ENCODE data around the gene DUSP22.
A peak's percentile ranks its signal among the peaks of the same experiment; 100 is the strongest.
"Not testable (repeated sequence)": the region's sequence is repeated elsewhere in the genome, so short reads cannot be mapped to it uniquely, and the experiment has no call there.

DUSP22 gene

DNA sequence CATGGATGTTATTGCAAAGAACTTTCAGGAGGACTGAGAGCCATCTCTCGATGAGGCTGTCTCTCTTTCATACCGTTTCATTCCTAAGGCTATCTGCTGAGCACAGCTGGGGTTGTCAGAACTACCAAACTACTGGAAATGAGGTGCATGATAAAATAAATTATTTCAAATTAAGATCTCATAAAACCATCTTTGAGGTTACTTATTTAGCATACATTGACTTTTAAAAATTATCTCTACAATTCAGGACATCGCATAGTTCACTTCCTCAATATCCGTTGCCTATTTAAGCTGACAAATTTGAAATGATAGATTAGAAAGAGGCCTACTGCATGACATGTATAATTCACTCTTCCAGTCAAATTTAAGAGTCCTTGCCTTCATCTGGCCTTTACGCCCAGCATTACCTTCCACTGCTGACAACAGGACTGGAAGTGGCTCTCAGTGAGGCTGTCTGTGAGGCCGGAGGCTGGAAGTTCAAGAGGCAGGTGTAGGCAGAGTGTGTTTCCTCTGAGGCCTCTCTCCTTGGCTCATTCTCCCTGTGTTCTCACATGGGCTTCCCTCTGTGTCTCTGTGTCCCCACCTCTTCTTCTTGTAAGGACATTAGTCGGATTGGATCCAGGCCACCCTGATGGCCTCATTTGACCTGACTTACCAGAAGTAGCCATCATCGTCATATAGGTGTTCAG is 12.8 kb upstream of the DUSP22 start:
- no peak for DNase-seq (ENCODE audit: low read depth in 3 of 3, low spot score in 1 of 3)

DNA sequence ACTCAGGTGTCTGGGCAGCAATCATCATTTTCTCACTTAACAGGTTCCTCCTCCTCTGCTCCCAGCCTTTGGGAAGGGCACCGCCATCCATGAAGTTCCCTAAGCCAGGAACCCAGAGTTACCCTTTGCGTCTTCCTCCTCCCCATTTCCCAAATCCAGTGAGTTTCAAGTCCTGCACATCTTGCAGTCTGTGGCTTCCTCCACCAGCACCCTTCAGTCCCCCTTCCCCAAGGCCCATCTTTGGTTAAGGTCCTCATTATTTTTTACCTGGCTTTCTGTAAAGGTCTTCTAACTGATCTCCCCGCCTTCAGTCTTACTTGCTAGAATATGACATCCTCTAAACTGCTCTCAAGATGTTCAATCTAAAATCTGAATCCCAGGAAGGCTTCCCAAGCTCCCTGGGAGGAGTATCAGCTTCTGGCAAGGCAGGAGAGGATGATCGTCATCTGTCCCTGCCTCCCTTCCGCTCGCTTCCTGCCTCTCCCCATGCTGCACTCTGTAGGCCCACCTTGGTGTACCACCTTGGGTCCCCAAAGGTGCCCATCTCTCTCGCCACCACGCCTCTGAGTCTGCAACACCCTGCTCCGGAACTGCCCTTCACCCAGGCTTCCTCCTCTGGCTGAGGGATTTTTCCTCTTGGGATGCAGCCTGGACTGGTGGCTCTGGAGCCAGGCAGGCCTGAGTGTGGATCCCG is 11.4 kb upstream of the DUSP22 start:
- no peak for DNase-seq (ENCODE audit: low read depth in 3 of 3, low spot score in 1 of 3)

DNA sequence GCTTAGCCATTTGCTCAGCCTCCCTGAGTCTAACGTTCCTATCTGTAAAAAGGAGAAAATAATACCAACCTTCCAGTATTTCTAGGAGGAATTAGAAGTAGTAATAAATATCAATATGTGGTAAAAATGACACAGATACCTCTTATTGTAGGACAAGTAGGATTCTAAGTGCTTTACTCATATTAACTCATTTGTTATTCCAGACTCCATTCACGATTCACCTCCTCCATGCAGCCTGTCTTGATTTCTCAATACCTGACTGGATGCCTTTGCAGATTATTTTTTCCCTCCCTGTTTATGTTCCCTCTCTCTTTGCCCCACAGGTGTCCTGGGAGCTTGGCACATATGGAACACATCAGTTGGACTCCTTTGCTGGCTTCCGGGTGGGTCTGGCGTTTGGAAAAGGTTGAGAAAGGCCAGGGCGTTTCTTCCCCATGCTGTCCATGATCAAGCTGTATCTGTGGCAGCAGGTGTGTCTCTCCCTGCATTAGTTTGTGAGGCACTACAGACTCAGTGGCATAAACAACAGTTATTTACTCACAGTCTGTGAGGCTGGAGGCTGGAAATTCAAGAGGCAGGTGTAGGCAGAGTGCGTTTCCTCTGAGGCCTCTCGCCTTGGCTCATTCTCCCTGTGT is 10.7 kb upstream of the DUSP22 start:
- no peak for DNase-seq (ENCODE audit: low read depth in 3 of 3, low spot score in 1 of 3)

DNA sequence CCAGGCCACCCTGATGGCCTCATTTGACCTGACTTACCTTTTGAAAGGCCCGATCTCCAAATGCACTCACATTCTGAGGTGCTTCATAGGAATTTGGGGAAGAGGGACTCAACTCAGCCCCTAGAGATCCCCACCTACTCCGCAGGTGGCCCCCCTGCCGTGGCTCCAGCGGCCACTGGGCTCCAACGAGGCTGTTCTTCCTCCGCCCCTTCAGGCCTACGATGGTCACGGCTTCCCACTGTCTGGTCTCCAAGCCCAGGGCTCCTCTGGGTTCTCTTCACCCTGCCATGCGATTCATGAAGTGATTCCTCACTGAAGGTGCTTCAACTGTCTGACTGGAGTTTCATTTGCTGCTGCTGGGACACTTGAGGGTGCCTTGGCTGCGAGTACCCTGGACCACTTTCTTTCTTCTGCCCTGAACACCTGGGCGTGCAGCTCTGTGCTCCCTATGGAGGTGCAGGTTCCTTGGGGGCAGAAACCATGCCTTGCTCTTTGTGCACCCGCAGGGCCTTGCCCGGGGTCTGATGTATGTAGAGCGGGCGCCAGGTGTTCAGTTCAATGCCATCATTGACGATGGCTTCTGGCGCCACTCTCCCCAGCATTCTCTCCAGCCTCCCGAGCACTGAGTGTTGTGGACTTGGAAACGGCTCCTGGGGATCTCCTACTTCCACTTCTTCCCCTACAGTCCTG is 10.0 kb upstream of the DUSP22 start:
- DNase-seq (ENCODE audit: low read depth in 3 of 3, low spot score in 1 of 3), result no peak

DNA sequence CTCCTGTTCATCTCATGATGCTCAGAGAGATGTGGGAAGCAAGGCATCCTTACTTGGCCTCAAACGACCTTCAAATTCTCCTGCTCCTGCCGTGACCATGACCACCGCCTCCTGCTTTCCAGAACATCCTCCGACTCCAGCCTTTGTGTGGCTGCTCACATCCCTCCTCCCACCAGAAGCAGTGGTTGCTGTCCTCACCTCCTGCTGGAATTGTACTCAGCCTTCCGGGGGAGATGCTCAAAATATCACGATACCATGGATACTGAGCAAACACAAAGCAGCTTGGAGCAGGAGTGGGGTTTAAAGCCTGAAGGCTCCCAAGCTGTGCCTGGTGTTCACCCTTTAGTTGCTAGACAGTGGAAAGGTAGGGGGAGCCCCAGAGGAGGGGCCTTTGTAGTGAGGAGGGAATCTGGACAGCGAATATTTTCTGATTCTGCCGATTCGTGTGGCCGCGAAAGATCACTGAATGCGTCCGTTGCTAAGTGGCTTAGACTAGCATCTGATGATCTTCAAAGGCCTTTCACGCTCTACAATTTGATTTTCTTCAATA is 9.3 kb upstream of the DUSP22 start:
- no peak for DNase-seq (ENCODE audit: low read depth in 3 of 3, low spot score in 1 of 3)

DNA sequence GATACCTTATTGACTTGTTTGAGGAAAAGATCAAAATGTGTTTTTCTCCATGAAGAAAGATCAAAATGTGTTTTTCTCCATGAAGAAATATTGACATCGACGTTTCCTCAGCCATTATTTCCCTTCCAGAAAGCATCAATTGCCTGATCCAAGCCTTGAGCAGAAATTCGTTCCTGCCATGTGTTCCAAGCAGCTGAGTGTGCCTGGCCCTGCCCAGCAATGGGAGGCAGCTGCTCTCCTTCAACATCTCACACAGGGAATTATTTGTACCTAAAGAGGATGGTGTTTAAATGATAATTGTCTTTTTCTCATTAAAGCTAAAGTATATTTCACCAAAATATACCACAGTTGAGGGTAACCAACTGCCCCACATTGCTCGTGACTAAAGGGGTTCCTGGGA is 7.8 kb upstream of the DUSP22 start:
- DNase-seq (ENCODE audit: low read depth in 3 of 3, low spot score in 1 of 3), result no peak

DNA sequence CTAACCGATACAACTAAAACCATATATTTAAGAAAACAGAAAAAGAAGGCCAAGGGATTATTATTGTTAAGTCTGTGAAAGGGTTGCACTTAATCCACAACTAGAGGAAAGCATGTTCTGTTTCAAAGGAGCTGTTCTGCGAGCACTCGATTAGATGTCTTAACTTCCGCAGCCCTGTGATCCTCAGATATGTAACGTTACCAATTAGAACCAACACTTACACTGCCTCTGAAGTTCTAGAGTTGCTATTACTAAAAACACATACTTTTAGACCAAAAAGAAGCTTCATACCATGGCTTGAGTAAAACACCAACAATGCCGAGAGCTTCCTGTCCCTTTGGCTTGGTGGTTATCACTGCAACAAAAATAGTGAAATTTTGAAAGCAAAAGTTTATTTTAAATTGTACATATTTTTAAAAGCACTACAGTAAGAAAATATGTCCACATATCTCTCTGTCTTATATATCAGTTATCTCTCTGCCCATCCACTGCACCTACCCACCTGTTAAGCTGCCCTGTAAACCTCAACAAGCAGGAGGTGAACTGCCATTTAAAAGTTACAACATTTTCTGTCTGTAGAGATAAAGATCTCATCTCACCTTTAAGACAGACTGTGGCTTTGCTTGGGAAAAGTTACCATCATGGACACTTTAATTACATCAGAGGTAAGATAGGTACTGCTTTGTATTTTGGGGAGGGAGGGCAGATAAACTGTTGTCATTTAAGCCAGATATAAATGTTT is 7.1 kb upstream of the DUSP22 start:
- DNase-seq (ENCODE audit: low read depth in 3 of 3, low spot score in 1 of 3), result no peak

DNA sequence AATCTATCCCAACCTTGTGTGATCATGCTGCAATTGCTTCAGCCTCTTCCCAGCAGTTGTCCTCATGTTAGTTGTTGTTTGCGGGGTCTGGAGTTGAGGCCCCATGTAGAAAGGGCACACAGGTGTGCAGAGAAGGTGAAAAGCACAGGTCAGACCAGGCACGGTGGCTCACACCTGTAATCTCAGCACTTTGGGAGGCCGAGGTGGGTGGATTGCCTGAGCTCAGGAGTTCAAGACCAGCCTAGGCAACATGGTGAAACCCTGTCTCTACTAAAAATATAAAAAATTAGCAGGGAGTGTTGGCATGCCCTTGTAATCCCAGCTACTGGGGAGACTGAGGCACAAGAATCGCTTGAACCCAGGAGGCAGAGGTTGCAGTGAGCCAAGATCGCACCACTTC is 6.4 kb upstream of the DUSP22 start:
- DNase-seq (ENCODE audit: low read depth in 3 of 3, low spot score in 1 of 3), result not testable (repeated sequence)

DNA sequence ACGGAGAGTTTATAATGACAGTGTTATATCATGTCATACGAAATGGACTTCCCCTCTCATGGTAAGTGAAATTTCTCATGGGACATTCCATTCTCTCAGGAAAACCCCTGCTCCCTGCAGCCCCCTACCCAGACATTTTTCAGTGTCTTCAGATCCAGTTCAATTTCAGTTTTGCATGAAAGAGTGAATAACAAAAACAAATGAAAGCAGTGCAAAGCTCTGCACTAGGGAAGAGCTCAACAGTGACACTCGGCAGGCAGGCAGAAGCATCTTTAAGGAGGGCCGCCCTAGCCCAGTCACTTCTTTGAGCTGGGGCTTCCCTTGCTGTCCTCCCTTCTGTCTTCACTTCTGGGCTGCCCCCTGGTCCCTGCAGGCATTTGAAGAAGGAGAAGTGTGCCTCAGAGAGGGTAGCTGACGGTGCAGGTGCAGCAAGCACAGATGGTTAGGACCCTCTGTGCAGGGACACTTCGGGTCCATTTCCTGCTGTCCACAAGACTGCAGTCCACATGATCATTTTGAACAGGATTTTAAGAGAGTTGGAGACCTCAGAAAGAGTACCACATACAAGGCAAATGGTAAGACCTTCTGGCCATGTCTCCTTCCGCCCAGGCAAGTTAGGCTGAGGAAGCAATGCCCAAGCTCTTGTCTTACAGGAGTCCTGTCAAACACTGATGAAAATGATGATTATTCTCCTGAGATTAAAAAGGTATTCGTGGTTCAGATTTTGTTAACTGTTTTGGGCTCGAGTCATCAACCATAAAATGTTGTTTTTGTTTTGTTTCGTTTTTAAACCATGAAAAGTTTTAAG is 5.4 kb upstream of the DUSP22 start:
- no peak for DNase-seq (ENCODE audit: low read depth in 3 of 3, low spot score in 1 of 3)

DNA sequence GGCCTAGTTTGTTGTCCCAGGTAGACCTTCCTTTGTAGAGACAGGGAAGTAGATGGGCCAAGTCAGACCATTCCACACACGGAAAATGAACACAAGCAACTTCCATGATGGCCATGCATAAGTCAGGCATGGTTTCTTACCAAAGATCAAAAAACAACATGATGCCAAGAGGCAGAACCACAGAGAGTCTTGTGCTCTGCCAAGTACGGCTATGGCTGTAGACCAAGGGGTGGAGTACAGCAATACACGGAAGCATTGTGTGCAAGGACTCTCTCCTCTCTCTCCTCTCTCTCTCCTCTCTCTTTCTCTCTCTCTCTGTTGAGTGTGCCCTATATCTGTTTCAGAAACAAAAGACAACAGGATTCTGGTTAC is 4.8 kb upstream of the DUSP22 start:
- DNase-seq (ENCODE audit: low read depth in 3 of 3, low spot score in 1 of 3), result no peak

DNA sequence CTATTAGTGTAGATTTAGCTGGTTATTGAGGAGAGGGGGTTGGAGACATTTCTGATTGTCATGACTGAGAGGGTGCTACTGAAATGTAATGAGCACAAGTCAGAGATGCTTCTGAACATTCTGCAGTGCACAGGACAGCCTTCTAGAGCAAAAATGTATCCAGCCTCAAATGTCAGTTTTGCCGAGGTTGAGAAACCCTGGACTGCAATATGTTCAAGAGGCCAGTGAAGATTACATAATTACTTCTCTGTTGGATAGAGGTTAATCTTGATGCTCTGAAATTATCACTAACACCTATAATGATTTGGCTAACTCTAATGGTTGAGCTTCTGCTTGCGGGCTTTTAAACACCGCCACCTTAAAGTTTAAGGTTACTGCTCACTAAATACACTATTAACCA is 3.4 kb upstream of the DUSP22 start:
- DNase-seq (ENCODE audit: low read depth in 3 of 3, low spot score in 1 of 3), result no peak

DNA sequence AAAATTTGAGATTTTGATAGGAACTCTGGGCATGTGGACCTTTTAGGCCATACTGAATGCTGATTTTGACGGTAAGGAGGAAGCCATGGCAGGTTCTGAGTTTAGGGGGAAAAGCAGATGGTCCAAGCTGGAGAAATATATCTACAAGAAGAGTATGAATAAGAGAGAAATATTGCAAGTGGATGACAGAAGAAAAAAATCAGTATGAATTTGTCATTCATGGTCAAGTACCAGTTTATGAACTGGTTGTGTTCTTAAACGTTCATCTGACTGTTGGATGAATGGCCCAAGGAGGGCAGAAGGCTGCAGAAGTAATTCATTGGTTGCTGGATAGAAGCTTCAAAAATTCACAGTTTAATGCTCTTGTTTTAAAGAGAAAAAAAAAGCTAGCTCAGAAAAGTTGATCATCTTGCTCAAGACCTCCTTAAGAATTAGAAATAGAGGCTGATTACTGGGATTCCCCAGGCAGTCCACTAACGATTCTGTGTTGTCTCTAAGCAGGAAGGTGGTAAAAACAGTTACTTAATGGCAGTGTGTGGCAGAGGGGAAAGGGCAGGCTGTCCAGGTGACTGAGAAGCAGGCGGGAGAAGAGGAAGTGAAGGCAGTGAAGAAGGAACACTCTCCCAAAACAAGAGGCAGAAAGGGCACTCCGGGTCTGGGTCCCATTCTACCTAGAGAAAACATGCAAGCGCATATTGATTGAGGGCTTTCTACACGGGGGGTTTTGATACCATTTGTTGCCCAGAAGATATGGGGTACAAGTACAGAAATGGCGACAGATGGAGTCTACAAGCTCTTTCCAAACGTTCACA is 2.0 kb upstream of the DUSP22 start:
- DNase-seq (ENCODE audit: low read depth in 3 of 3, low spot score in 1 of 3), result no peak

DNA sequence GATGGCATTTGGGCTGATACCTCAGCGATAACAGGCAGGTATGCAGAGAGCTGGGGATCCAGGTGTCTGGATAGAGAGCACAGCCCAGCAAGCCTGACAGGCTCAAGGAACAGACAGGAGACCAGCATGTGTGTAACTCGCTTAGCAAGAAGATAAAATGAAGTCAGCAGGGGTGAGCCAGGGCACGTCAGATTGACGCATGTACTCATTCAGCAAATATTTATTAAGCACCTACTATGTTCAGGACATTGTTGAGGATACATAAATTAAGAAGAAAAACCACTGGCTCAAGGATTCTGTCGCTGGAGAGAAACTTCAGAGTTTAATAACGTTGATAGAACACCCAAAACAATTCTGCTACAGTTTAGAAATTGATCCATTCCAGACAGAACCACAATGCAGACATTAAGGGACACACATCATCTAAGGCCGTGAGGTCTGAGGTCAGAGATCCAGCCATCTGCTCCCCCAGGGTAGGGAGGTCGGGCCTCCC is 1.0 kb upstream of the DUSP22 start:
- no peak for DNase-seq (ENCODE audit: low read depth in 3 of 3, low spot score in 1 of 3)

DNA sequence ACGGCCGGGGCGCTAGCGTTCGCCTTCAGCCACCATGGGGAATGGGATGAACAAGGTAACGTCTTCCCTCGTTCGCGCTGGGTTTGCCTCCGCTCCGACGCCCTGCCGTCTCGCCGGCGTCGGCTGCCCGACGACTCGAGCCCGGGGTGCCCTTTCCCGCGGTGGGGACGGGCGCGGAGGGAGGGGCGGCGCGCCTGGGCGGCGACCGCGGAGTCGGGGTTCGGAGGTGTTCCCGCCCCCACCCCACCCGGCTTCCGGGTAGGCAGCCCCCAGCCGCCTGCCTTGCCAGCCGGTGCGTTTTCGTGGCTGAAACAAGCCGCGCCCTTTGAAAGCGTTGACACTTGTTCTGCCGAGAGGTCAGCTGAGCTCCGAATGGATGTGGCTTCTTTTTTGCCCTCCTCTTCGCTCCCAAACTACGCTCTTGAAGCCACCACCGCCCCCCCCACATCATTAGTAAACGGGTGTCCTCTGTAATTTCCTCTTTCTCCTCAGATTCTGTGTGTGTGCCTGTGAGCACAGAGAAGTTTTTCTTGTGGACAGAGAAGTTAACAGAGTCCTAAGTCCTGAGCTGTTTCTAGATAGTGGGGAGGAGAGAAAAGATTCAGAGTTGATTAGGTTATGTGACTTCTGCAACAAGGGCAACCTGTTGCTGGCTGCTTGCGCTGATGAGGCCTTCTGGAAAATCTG is 362 bp downstream of the DUSP22 start:
- DNase-seq (ENCODE audit: low read depth in 3 of 3, low spot score in 1 of 3), result peak; percentile 42 to 64 (median 54)

DNA sequence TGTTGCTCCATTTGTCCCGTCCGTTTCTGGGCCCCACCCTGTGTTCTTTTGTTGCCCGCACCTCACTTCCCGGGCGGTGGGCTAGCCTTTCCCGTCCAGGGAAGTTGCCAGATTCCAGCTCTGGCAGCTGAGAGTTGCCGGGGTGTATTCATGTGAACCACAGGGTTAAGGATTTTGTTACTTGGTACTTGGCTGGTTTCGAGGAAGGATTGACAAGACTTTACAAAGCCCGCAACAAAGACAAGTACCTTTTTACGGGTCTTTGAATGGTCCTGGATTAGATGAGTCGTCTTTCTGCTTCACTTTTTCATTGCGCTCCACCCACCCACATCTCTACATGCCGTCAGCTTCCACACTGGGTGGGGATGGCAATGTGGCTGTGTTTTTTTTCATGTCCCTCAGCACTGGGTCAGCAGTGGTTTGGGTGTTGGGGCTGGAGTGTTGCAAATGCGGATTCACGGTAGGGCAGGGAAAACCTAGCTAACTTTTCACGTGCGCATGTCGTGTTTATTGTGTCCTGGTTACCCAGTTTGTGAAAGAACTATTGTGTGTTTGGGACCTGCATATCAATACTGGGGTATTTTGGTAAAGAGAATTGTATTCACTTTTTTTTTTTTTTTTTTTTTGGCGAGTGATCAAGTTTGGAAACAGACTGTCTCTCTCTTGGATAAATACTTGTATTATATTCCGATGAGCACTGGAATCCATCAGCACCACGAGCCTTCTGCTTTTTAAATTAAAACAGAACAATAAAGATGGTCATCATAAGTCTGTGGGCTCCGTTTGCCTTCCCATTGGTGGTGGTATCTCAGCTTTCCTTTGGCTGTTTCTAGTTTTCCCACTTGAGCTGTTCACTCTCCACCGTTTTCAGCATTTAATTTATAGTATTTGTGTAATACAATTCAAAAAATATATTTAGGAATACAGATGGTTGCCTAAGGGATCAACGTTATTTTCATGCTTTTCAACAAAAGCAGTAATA is 1.2 kb downstream of the DUSP22 start:
- no peak for DNase-seq (ENCODE audit: low read depth in 3 of 3, low spot score in 1 of 3)

DNA sequence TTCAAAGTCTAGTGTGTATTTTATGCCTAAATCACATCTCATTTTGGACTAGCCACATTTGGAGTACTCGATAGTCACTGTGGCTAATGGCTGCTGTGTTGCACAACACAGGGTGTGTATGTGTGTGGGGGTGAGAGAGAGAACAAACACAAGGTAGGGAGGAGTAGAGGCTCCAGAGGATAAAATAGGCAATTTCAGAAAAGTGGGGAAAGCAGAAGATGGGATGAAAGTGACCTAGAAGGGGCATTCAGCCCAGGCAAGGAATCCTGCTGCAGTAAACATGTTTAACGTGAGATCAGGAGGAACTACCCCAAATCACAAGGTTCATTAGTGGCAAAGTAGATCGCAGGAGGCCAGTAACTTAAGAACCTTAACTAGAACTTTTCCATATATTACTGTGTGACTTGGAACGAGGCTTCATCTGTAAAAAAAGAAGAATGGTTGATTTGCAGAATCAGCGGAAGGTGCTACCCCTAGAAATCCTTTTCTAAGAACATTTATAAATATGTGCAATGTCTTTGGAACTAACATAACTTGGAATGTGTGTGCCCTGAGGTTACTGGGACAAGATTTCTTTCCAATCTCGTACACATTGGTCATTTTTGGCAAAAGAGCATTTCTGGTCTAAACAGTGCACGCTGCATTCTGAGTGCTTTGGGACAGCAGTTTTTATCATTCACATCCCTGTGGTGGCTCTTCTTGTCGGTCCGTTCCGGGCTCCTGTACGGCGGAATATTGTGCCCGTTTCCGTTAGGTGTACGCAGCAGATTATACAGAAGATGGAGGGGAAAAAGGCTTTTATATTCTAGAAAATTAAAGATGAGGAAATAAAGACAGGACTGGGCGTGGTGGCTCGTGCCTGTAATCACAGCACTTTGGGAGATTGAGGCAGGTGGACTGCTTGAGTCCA is 2.6 kb downstream of the DUSP22 start:
- DNase-seq (ENCODE audit: low read depth in 3 of 3, low spot score in 1 of 3), result no peak

Measured in stimulated activated CD4-positive, alpha-beta T cell treated with anti-CD3 and anti-CD28 coated beads, TNF-alpha, amount 100 ng/mL, for 1 hour (primary cell).